SK-N-SH treated with all-trans-retinoic acid at 6 μM for 48 hours (cell line): ENCODE measurements around the gene ZNF24.
A peak's percentile ranks its signal among the peaks of the same experiment; 100 is the strongest.

Experiments
- ATAC-seq: fragments of 200-7000 bp; cut with Tn5 transposase; 3 replicates; pipeline ENCODE4 v1.9.1; 2020; ENCODE audit warnings: mild to moderate bottlenecking, moderate library complexity
- CREB5 ChIP-seq: fragments of 250-450 bp; sonication (Bioruptor Pico); IDR thresholded peaks from 2 replicates; pipeline ENCODE4 v1.5.1; 2020; ENCODE audit warnings: low read depth, mild to moderate bottlenecking, moderate library complexity
- CSDC2 ChIP-seq: fragments of 250-450 bp; sonication (Bioruptor Pico); IDR thresholded peaks from 2 replicates; pipeline ENCODE4 v1.5.0; 2020; ENCODE audit warnings: mild to moderate bottlenecking, moderate library complexity
- CSRNP3 ChIP-seq: fragments of 250-450 bp; sonication (Bioruptor Pico); IDR thresholded peaks from 2 replicates; pipeline ENCODE4 v1.5.1; 2021; ENCODE audit warnings: mild to moderate bottlenecking, moderate library complexity
- GLIS3 ChIP-seq: fragments of 250-450 bp; sonication (Bioruptor Pico); IDR thresholded peaks from 2 replicates; pipeline ENCODE4 v1.5.0; 2020; ENCODE audit warnings: mild to moderate bottlenecking, moderate library complexity
- ISL1 ChIP-seq: fragments of 250-450 bp; sonication (Bioruptor Pico); IDR thresholded peaks from 2 replicates; pipeline ENCODE4 v2.1.2; 2022; ENCODE audit warnings: mild to moderate bottlenecking, moderate library complexity
- PATZ1 ChIP-seq: fragments of 250-450 bp; sonication (Bioruptor Pico); IDR thresholded peaks from 2 replicates; pipeline ENCODE4 v1.8.0; 2020; ENCODE audit warnings: mild to moderate bottlenecking, moderate library complexity, borderline replicate concordance
- POU6F1 ChIP-seq: fragments of 250-450 bp; sonication (Bioruptor Pico); IDR thresholded peaks from 2 replicates; pipeline ENCODE4 v1.8.0; 2021; ENCODE audit warnings: low read depth, mild to moderate bottlenecking, moderate library complexity, borderline replicate concordance
- PPARA ChIP-seq: fragments of 250-450 bp; sonication (Bioruptor Pico); IDR thresholded peaks from 2 replicates; pipeline ENCODE4 v1.5.0; 2020; ENCODE audit warnings: mild to moderate bottlenecking, borderline replicate concordance
- RARB ChIP-seq: fragments of 250-450 bp; sonication (Bioruptor Pico); IDR thresholded peaks from 2 replicates; pipeline ENCODE4 v1.8.0; 2021; ENCODE audit warnings: mild to moderate bottlenecking, moderate library complexity
- SNAI2 ChIP-seq: fragments of 250-450 bp; sonication (Bioruptor Pico); IDR thresholded peaks from 2 replicates; pipeline ENCODE4 v1.5.0; 2020; ENCODE audit warnings: mild to moderate bottlenecking, moderate library complexity
- TCF4 ChIP-seq: fragments of 250-450 bp; sonication (Bioruptor Pico); IDR thresholded peaks from 2 replicates; pipeline ENCODE4 v1.8.0; 2021; ENCODE audit warnings: mild to moderate bottlenecking, moderate library complexity, borderline replicate concordance
- TOX ChIP-seq: fragments of 250-450 bp; sonication (Bioruptor Pico); IDR thresholded peaks from 2 replicates; pipeline ENCODE4 v1.8.0; 2021; ENCODE audit warnings: mild to moderate bottlenecking, moderate library complexity, borderline replicate concordance
- TSHZ2 ChIP-seq: fragments of 250-450 bp; sonication (Bioruptor Pico); IDR thresholded peaks from 2 replicates; pipeline ENCODE4 v1.5.0; 2020; ENCODE audit warnings: mild to moderate bottlenecking, moderate library complexity
- ZFP3 ChIP-seq: fragments of 250-450 bp; sonication (Bioruptor Pico); IDR thresholded peaks from 2 replicates; pipeline ENCODE4 v1.5.0; 2020; ENCODE audit warnings: mild to moderate bottlenecking, moderate library complexity
- ZFP30 ChIP-seq: fragments of 450-650 bp; formaldehyde crosslinking; IDR thresholded peaks from 2 replicates; pipeline ENCODE4 v1.5.0; 2022; ENCODE audit warnings: mild to moderate bottlenecking, moderate library complexity
- ZNF565 ChIP-seq: fragments of 450-650 bp; formaldehyde crosslinking; conservative IDR thresholded peaks from 2 replicates; pipeline ENCODE4 v1.5.0; 2020; ENCODE audit warnings: low read depth, mild to moderate bottlenecking, moderate library complexity
- ZNF70 ChIP-seq: fragments of 450-650 bp; formaldehyde crosslinking; IDR thresholded peaks from 2 replicates; pipeline ENCODE4 v1.5.0; 2020; ENCODE audit warnings: mild to moderate bottlenecking, moderate library complexity

Gene ZNF24

GRCh38 chr18:35296060-35296459 is 48.2 kb downstream of the ZNF24 start:
- no peak for ATAC-seq
- TF ChIP-seq SNAI2 (CRISPR knock-in tag) (no peak), PPARA (CRISPR knock-in tag) (no peak)

GRCh38 chr18:35291166-35291565 is 53.1 kb downstream of the ZNF24 start:
- ATAC-seq: no peak
- TF ChIP-seq RARB (CRISPR knock-in tag) (no peak), ZFP30 (CRISPR knock-in tag) (no peak), ZFP3 (no peak), ZNF70 (no peak), CSRNP3 (CRISPR knock-in tag) (no peak), POU6F1 (CRISPR knock-in tag) (no peak), CREB5 (no peak), CSDC2 (no peak), TCF4 (CRISPR knock-in tag) (no peak), TOX (no peak)

- TF ChIP-seq ZFP3: peak; percentile 96
- TF ChIP-seq ISL1 (CRISPR knock-in tag): no peak
- TF ChIP-seq RARB (CRISPR knock-in tag): no peak
- TF ChIP-seq TCF4 (CRISPR knock-in tag): no peak
- TF ChIP-seq ZNF565 (CRISPR knock-in tag): no peak
- no peak for TF ChIP-seq GLIS3 (CRISPR knock-in tag)
- TF ChIP-seq PPARA (CRISPR knock-in tag): no peak
- TF ChIP-seq TSHZ2 (CRISPR knock-in tag): peak; percentile 34; the same call in 1 of the 2 replicates
- no peak for TF ChIP-seq TOX
- TF ChIP-seq CREB5: 0 out of 2 replicates have a peak, but pooled peaks have one; percentile 24
- no peak for TF ChIP-seq SNAI2 (CRISPR knock-in tag)
- TF ChIP-seq POU6F1 (CRISPR knock-in tag): no peak
- no peak for TF ChIP-seq PATZ1 (CRISPR knock-in tag)
- peak; percentile 98 for ATAC-seq
These were observed 54.0 kb downstream of the ZNF24 start, which contains the start of gene ZSCAN30 for GRCh38 chr18:35290094-35290735. TSS of gene ZSCAN30 (minus strand) at chr18:35290229. CDS start at chr18:35264352, 25,877 bp downstream.
